Astrocyte of the cerebellum (primary cell): ENCODE data around the gene DDR2.
A peak's percentile ranks its signal among the peaks of the same experiment; 100 is the strongest.

ENCODE experiments used
- DNase-seq: peaks from one replicate; pipeline ENCODE4 v3.0.0-alpha.2; 2011; ENCODE audit warnings: low read depth
- H3K4me3 ChIP-seq: 2 replicates; pipeline ENCODE4 v1.5.1; 2011; ENCODE audit warnings: mild to moderate bottlenecking, low read depth, low read length, moderate library complexity
- CTCF ChIP-seq: IDR thresholded peaks from 2 replicates; pipeline ENCODE4 v1.5.1; 2012; ENCODE audit warnings: low read length, low read depth, moderate library complexity, mild to moderate bottlenecking; ENCODE audit errors: missing control alignments
- in situ Hi-C: cut with HindIII; loops from 2 replicates; pipeline ENCODE4 v1.10.0; 2017; ENCODE audit warnings: low sequenced_read_pairs

DDR2 gene

GRCh38 chr1:162663589-162664106, 31.4 kb downstream of the DDR2 start:
- no peak for TF ChIP-seq CTCF
- peak; percentile 83 for DNase-seq
- in situ Hi-C loops: no loop called here
- H3K4me3 ChIP-seq: no peak overlapping the region

DNA sequence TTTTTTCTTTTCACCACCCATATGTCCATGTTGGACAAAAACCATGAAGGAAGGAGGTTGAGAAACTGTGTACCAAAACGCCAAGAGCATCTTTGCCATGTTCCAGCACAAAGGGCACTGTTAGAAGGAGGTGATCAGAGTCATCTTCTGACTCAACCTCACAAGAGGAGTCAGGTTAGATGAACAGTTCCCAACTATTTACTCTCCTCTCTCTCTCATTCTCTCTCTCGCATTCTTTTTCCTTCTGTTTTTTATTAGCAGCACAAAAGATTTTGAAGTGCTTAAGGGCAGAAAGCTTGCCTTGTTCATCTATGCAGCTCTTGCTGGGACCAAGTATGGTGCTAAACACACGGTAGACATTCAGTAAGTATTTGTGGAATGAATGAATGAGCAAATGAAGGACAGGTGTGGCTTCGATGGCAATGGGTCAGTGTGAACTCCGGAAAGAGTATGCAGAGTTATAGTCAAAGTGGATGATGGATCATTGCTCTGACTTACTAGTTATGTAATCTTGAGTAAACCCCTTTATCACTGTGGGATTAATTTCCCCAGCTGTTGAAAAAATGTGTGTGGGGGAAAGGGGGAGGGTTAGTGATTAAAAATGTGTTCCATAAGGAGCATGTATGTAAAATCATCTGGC, 33.9 kb downstream of the DDR2 start:
- TF ChIP-seq CTCF: no peak
- in situ Hi-C loops: no loop called here
- no peak for DNase-seq
- no peak overlapping the region for H3K4me3 ChIP-seq

DNA sequence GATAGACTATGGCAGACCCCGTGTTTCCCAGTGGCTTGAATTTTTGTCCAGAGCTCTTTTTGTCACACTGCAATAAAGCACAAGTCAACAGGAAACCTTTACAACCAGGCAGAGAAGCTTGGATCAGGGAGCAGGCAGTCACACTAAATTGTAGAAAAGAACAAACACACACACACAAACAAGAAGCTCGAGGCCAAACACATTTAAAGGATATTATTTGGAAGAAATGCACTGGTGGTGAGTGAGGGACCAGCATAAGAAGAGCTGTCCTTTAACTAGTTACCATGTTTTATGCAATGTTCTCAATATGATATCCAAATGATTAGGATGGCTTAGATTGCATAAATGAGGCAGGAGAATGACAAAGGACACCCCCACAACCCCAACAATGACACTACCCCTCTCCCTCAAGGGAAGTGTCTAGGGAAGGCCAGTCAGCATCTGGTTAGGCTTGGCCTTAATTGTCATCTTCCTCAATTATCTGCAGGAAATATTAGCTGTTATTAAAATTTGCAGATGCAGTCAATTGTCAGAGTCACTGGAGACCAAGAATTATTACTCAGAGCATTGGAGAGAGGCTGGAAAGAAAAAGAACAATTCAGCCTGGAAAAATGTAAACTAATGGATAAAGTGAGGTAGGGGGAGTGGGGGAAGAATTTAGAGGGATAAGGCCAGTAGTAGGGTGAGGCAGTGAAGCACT, 35.3 kb downstream of the DDR2 start:
- DNase-seq: no peak
- H3K4me3 ChIP-seq: no peak overlapping the region
- no peak for TF ChIP-seq CTCF
- in situ Hi-C loops: no loop called here

GRCh38 chr1:162670928-162671663, 38.8 kb downstream of the DDR2 start:
- no peak overlapping the region for H3K4me3 ChIP-seq
- no peak for DNase-seq
- no peak for TF ChIP-seq CTCF
- in situ Hi-C loops: no loop called here

- no peak for TF ChIP-seq CTCF
- DNase-seq: no peak
- in situ Hi-C loops: no loop called here
- no peak overlapping the region for H3K4me3 ChIP-seq
Measured at GRCh38 chr1:162671664-162672410, 39.6 kb downstream of the DDR2 start.
